Astrocyte (in vitro differentiated cells and primary cell): Measurements from ENCODE around the gene JHY. TPM values are rescaled to one million over a fixed set of nuclear protein-coding genes. Genes with fewer than 3 reads are reported as not detected.

Experiments used
- DNase-seq: peaks from one replicate; pipeline ENCODE4 v3.0.0-alpha.2; 2010; ENCODE audit warnings: low read depth
- FAIRE-seq: peaks from 2 replicates; lab custom pipeline; 2011; peaks lifted over from hg19 to GRCh38; lab: Jason Lieb, UNC
- H2AFZ ChIP-seq: 2 replicates; pipeline ENCODE4 v1.6.0; 2012; ENCODE audit warnings: low read depth, low read length, inconsistent platforms
- H3K27ac ChIP-seq: 2 replicates; pipeline ENCODE4 v1.5.1; 2011; ENCODE audit warnings: low read depth, low read length, inconsistent platforms
- H3K27me3 ChIP-seq: 2 replicates; pipeline ENCODE4 v1.6.0; 2011; ENCODE audit warnings: low read length, inconsistent platforms; ENCODE audit not compliant: insufficient read depth
- H3K36me3 ChIP-seq: 2 replicates; pipeline ENCODE4 v1.5.1; 2011; ENCODE audit warnings: low read length, inconsistent platforms; ENCODE audit not compliant: insufficient read depth
- H3K4me1 ChIP-seq: 2 replicates; pipeline ENCODE4 v1.5.1; 2011; ENCODE audit warnings: low read length, inconsistent platforms; ENCODE audit not compliant: insufficient read depth
- H3K4me2 ChIP-seq: 2 replicates; pipeline ENCODE4 v1.6.0; 2012; ENCODE audit warnings: low read length, inconsistent platforms
- H3K4me3 ChIP-seq: 2 replicates; pipeline ENCODE4 v1.5.1; 2011; ENCODE audit warnings: low read depth, mild to moderate bottlenecking, low read length, inconsistent platforms; ENCODE audit not compliant: insufficient read depth
- H3K79me2 ChIP-seq: 2 replicates; pipeline ENCODE4 v1.6.0; 2012; ENCODE audit warnings: mild to moderate bottlenecking, low read length, inconsistent platforms; ENCODE audit not compliant: insufficient read depth
- H3K9ac ChIP-seq: 2 replicates; pipeline ENCODE4 v1.6.0; 2012; ENCODE audit warnings: mild to moderate bottlenecking, low read length, inconsistent platforms
- H3K9me3 ChIP-seq: 2 replicates; pipeline ENCODE4 v1.5.1; 2012; ENCODE audit warnings: low read depth, mild to moderate bottlenecking, low read length, inconsistent platforms; ENCODE audit not compliant: insufficient read depth
- H4K20me1 ChIP-seq: 2 replicates; pipeline ENCODE4 v1.6.0; 2012; ENCODE audit warnings: low read length, inconsistent platforms; ENCODE audit not compliant: insufficient read depth
- H3K27ac Mint-ChIP-seq: one replicate; pipeline ENCODE4 v1.8.0; 2021; ENCODE audit warnings: mild to moderate bottlenecking, mixed read lengths; ENCODE audit not compliant: unreplicated experiment
- H3K27me3 Mint-ChIP-seq: one replicate; pipeline ENCODE4 v1.8.0; 2021; ENCODE audit warnings: low read depth, mixed read lengths; ENCODE audit not compliant: unreplicated experiment
- H3K36me3 Mint-ChIP-seq: one replicate; pipeline ENCODE4 v1.8.0; 2021; ENCODE audit warnings: low read depth, mixed read lengths; ENCODE audit not compliant: unreplicated experiment
- H3K4me1 Mint-ChIP-seq: one replicate; pipeline ENCODE4 v1.8.0; 2021; ENCODE audit warnings: low read depth, mixed read lengths; ENCODE audit not compliant: unreplicated experiment
- H3K4me3 Mint-ChIP-seq: one replicate; pipeline ENCODE4 v1.8.0; 2021; ENCODE audit warnings: mild to moderate bottlenecking, moderate library complexity, mixed read lengths; ENCODE audit not compliant: unreplicated experiment
- H3K9me3 Mint-ChIP-seq: one replicate; pipeline ENCODE4 v1.8.0; 2021; ENCODE audit warnings: mild to moderate bottlenecking, mixed read lengths; ENCODE audit not compliant: unreplicated experiment
- EZH2 ChIP-seq: IDR thresholded peaks from 2 replicates; pipeline ENCODE4 v1.6.1; 2012; ENCODE audit warnings: mild to moderate bottlenecking, low read length, inconsistent platforms; ENCODE audit not compliant: insufficient read depth
- total RNA-seq: library from RNA; stranded (reverse); gene quantifications from 2 replicates; pipeline ENCODE4 v1.2.1, GENCODE V29; 2021
- TF ChIP-seq, protein P1 (sequence below): IDR thresholded peaks from 2 replicates; pipeline ENCODE4 v1.5.1; 2011; ENCODE audit warnings: low read depth, mild to moderate bottlenecking, inconsistent platforms, low read length, moderate library complexity; ENCODE audit not compliant: insufficient read depth

JHY gene
- total RNA-seq, 1 donor from 2014 or later = 2.7 TPM

DNA sequence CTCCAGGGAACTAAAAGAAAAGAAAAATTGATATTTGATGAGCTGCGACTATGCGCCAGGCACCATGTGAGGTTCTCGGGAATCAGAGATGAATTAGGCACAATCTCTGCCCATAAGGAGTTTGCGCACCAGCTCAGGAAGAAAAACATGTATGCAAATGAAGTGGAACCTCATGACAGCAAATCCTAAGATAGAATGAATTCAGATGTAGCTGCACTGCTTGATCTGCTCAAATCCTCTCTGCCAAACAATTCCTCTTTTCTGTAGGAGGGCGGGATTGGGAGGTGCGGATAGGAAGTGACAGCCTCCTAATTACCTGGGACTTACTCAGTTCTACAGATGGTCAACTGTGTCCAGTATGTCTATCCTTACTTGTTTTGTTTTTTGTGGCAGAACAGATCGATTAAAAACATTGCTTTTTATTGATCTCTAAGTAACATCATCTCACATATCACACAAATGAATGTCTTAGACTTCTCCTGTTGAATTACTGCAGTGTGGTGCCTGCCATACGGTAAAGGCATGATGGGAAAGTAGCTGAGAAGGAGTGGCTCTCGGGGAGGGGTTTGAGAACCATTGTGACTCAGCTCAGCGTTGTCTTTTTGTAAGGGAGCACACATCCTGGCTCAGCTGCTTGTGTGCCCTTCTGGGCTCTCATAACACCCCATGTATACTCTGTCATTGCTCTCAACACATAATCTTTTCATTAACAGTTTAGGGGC is 30.3 kb upstream of the JHY start:
- no peaks in the 10 kb centered on the region for H3K27me3 Mint-ChIP-seq
- H3K4me3 ChIP-seq = no peak overlapping the region
- H3K9ac ChIP-seq = no peak overlapping the region
- H2AFZ ChIP-seq = peak overlapping the region; percentile 59
- peak overlapping the region; percentile 23 for H3K27ac ChIP-seq
- no peaks in the 10 kb centered on the region for H3K27me3 ChIP-seq
- no peaks in the 10 kb centered on the region for H4K20me1 ChIP-seq
- no peaks in the 10 kb centered on the region for H3K79me2 ChIP-seq
- H3K9me3 ChIP-seq = no peaks in the 10 kb centered on the region
- peak; percentile 65 for FAIRE-seq
- H3K9me3 Mint-ChIP-seq = no peaks in the 10 kb centered on the region
- peak; percentile 15 for DNase-seq
- H3K36me3 Mint-ChIP-seq = no peaks in the 10 kb centered on the region
- no peak overlapping the region for H3K4me3 Mint-ChIP-seq
- peak overlapping the region; percentile 23 for H3K27ac Mint-ChIP-seq
- no peaks in the 10 kb centered on the region for H3K36me3 ChIP-seq
- TF ChIP-seq EZH2 = no peak
- TF ChIP-seq, protein P1, sequence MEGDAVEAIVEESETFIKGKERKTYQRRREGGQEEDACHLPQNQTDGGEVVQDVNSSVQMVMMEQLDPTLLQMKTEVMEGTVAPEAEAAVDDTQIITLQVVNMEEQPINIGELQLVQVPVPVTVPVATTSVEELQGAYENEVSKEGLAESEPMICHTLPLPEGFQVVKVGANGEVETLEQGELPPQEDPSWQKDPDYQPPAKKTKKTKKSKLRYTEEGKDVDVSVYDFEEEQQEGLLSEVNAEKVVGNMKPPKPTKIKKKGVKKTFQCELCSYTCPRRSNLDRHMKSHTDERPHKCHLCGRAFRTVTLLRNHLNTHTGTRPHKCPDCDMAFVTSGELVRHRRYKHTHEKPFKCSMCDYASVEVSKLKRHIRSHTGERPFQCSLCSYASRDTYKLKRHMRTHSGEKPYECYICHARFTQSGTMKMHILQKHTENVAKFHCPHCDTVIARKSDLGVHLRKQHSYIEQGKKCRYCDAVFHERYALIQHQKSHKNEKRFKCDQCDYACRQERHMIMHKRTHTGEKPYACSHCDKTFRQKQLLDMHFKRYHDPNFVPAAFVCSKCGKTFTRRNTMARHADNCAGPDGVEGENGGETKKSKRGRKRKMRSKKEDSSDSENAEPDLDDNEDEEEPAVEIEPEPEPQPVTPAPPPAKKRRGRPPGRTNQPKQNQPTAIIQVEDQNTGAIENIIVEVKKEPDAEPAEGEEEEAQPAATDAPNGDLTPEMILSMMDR = no peak
- H3K4me2 ChIP-seq = no peak overlapping the region
- peaks cover 32% of the 10 kb centered on the region for H3K4me1 ChIP-seq
- H3K4me1 Mint-ChIP-seq = peaks cover 35% of the 10 kb centered on the region

DNA sequence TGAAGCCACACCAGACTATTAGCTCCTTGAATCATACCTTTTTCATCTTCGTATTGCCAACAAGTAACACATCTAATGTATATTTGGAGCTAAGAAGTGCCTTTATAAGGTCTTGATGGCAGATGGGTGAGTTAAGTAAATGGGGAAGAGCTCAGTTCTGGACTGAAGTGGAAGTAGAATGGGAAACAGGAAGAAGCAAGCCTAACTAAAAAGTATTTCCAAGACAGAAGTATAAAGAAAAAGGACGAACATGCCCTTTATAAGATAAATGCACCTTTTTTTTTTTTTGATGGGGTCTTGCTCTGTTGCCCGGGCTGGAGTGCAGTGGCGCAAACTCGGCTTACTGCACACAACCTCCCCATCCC is 29.8 kb upstream of the JHY start:
- Histone ChIP-seq H4K20me1 (no peaks in the 10 kb centered on the region), H3K9me3 (no peaks in the 10 kb centered on the region), H3K4me1 (peaks cover 36% of the 10 kb centered on the region), H3K36me3 (no peaks in the 10 kb centered on the region), H3K27ac (peak overlapping the region; percentile 23), H2AFZ (peak overlapping the region; percentile 59), H3K4me2 (no peak overlapping the region), H3K79me2 (no peaks in the 10 kb centered on the region), H3K9ac (no peak overlapping the region), H3K4me3 (no peak overlapping the region), H3K27me3 (no peaks in the 10 kb centered on the region)
- H3K36me3 Mint-ChIP-seq = no peaks in the 10 kb centered on the region
- FAIRE-seq (no peak), DNase-seq (no peak)
- H3K9me3 Mint-ChIP-seq = no peaks in the 10 kb centered on the region
- no peak for TF ChIP-seq EZH2
- peak overlapping the region; percentile 16 for H3K27ac Mint-ChIP-seq
- no peaks in the 10 kb centered on the region for H3K27me3 Mint-ChIP-seq
- H3K4me3 Mint-ChIP-seq = no peak overlapping the region
- peaks cover 40% of the 10 kb centered on the region for H3K4me1 Mint-ChIP-seq

DNA sequence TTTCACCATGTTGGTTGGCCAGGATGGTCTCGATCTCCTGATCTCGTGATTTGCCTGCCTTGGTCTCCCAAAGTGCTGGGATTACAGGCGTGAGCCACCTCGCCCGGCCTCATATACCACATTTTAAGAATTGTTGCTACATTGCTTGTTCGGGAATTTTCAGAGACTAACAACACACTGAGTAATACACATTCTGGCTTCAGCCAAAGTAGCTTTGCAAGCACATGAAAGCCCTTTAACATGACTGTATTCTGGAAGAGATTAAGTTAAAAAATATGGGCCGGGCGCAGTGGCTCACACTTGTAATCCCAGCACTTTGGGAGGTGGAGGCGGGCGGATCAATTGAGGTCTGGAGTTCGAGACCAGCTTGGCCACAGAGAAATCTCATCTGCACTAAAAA is 29.3 kb upstream of the JHY start:
- no peak for TF ChIP-seq EZH2
- TF ChIP-seq, protein P1 = no peak
- FAIRE-seq = no peak
- Histone ChIP-seq H3K36me3 (no peaks in the 10 kb centered on the region), H3K9me3 (no peaks in the 10 kb centered on the region), H3K4me1 (peaks cover 36% of the 10 kb centered on the region), H3K9ac (no peak overlapping the region), H3K27me3 (no peaks in the 10 kb centered on the region), H3K4me3 (no peak overlapping the region), H3K79me2 (no peaks in the 10 kb centered on the region), H3K4me2 (no peak overlapping the region), H4K20me1 (no peaks in the 10 kb centered on the region), H2AFZ (no peak overlapping the region), H3K27ac (no peak overlapping the region)
- Mint-ChIP-seq H3K9me3 (no peaks in the 10 kb centered on the region), H3K4me3 (no peak overlapping the region), H3K27me3 (no peaks in the 10 kb centered on the region), H3K27ac (peak overlapping the region; percentile 70), H3K4me1 (peaks cover 41% of the 10 kb centered on the region), H3K36me3 (no peaks in the 10 kb centered on the region)
- peak; percentile 7 for DNase-seq
